HCT116 (cell line): ENCODE data around the gene CFAP161. TPM values are rescaled to one million over a fixed set of nuclear protein-coding genes. Genes with fewer than 3 reads are reported as not detected.

Source experiments
- ATAC-seq: fragments of 200-7000 bp; cut with Tn5 transposase; 2 replicates; pipeline ENCODE4 v1.9.1; 2020; ENCODE audit warnings: mild to moderate bottlenecking, moderate library complexity
- BruUV-seq: library from RNA; stranded (reverse); fragments of 400-500 nt; replicated peaks from 2 replicates; lab custom pipeline; 2021; lab: Mats Ljungman, UMichigan
- CTCF ChIA-PET: fragments of 300-600 bp; sonication (Branson Sonifier 250); formaldehyde crosslinking; loops from one replicate; lab custom pipeline; 2021; ENCODE audit warnings: antibody characterized with exemption; lab: Charles Lee
- POLR2A ChIA-PET: fragments of 300-600, 350-600 bp; sonication (Branson Sonifier 250); formaldehyde crosslinking; loops from one replicate; lab custom pipeline; 2021; ENCODE audit warnings: antibody characterized with exemption; lab: Charles Lee
- RAD21 ChIA-PET, 2 experiments: fragments of 300-600 bp; sonication (Branson Sonifier 250); formaldehyde crosslinking; loops; one replicate each; lab custom pipeline; 2023; ENCODE audit warnings: low total read pairs in 2 of 2; ENCODE audit not compliant: uncharacterized antibody in 2 of 2, unreplicated experiment in 2 of 2, low non-redundant PET in 1 of 2; lab: Charles Lee
- DNase-seq: peaks from one replicate; pipeline ENCODE4 v3.0.0-alpha.2; 2010; ENCODE audit warnings: low read depth, low spot score
- H2AFZ ChIP-seq: fragments of 200-600 bp; shearing (Covaris generic), sonication (generic); 2 replicates; pipeline ENCODE4 v1.6.1; 2017; ENCODE audit warnings: low read depth, mixed run types, mixed read lengths, antibody characterized with exemption, low read length; ENCODE audit not compliant: poor library complexity, severe bottlenecking
- H3K27ac ChIP-seq: 2 replicates; pipeline ENCODE4 v1.5.1; 2012; ENCODE audit warnings: low read depth, low read length
- H3K27me3 ChIP-seq: fragments of 200-600 bp; sonication (generic); 2 replicates; pipeline ENCODE4 v1.6.1; 2016; ENCODE audit warnings: mixed run types, low read length, mixed read lengths; ENCODE audit not compliant: insufficient read depth
- H3K36me3 ChIP-seq, 2 experiments: fragments of 200-500 bp in 1 of 2; fragments of 200-600 bp in 1 of 2; sonication (Bioruptor generic) in 1 of 2; sonication (generic) in 1 of 2; 2 replicates each; pipeline versions ENCODE4 v1.5.1 to v1.6.1; 2014 to 2016; ENCODE audit warnings: low read length in 2 of 2, inconsistent platforms in 1 of 2, mixed read lengths in 1 of 2, mixed run types in 1 of 2; ENCODE audit not compliant: insufficient read depth in 2 of 2, control insufficient read depth in 1 of 2
- H3K4me1 ChIP-seq, 2 experiments: fragments of 200-600 bp in 1 of 2; sonication (generic) in 1 of 2; 2 replicates each; pipeline versions ENCODE4 v1.5.1 to v1.6.1; 2012 to 2017; ENCODE audit warnings: low read length in 2 of 2, inconsistent platforms in 1 of 2, mild to moderate bottlenecking in 1 of 2, mixed read lengths in 1 of 2, mixed run types in 1 of 2, moderate library complexity in 1 of 2; ENCODE audit not compliant: insufficient read depth in 2 of 2, control insufficient read depth in 1 of 2
- H3K4me2 ChIP-seq: fragments of 200-600 bp; sonication (generic); 2 replicates; pipeline ENCODE4 v1.6.1; 2017; ENCODE audit warnings: mixed run types, low read length, mixed read lengths
- H3K4me3 ChIP-seq, 2 experiments: fragments of 200-600 bp in 1 of 2; sonication (generic) in 1 of 2; replicated peaks in 1 of 2; 2 replicates each; pipeline ENCODE4 v1.5.1; 2011 to 2016; ENCODE audit warnings: low read length in 2 of 2, control low read depth in 1 of 2, low read depth in 1 of 2, mild to moderate bottlenecking in 1 of 2, mixed read lengths in 1 of 2, mixed run types in 1 of 2
- H3K79me2 ChIP-seq: fragments of 200-600 bp; sonication (generic); 2 replicates; pipeline ENCODE4 v1.6.1; 2017; ENCODE audit warnings: mild to moderate bottlenecking, mixed run types, low read length, moderate library complexity, mixed read lengths; ENCODE audit not compliant: insufficient read depth
- H3K9ac ChIP-seq: fragments of 200-600 bp; sonication (generic); 2 replicates; pipeline ENCODE4 v1.6.1; 2016; ENCODE audit warnings: low read length, mixed read lengths
- H3K9me2 ChIP-seq: fragments of 200-600 bp; sonication (generic), shearing (Covaris generic); 2 replicates; pipeline ENCODE4 v1.6.1; 2017; ENCODE audit warnings: mixed run types, mild to moderate bottlenecking, moderate library complexity; ENCODE audit not compliant: insufficient read depth
- H3K9me3 ChIP-seq, 2 experiments: fragments of 200-500 bp in 1 of 2; fragments of 200-600 bp in 1 of 2; sonication (Bioruptor generic) in 1 of 2; sonication (generic) in 1 of 2; 2 replicates each; pipeline ENCODE4 v1.6.1; 2014 to 2017; ENCODE audit warnings: low read length in 2 of 2, mixed read lengths in 2 of 2, inconsistent platforms in 1 of 2, low read depth in 1 of 2, mild to moderate bottlenecking in 1 of 2, mixed run types in 1 of 2, moderate library complexity in 1 of 2; ENCODE audit not compliant: control insufficient read depth in 1 of 2, insufficient read depth in 1 of 2
- H4K20me1 ChIP-seq: fragments of 200-600 bp; sonication (generic), shearing (Covaris generic); 2 replicates; pipeline ENCODE4 v1.6.1; 2017; ENCODE audit warnings: mixed run types, mild to moderate bottlenecking, moderate library complexity; ENCODE audit not compliant: insufficient read depth
- ATF3 ChIP-seq: IDR thresholded peaks from 2 replicates; pipeline ENCODE4 v1.6.1; 2012
- CBX3 ChIP-seq: IDR thresholded peaks from 2 replicates; pipeline ENCODE4 v1.6.1; 2012; ENCODE audit warnings: low read depth
- CEBPB ChIP-seq: IDR thresholded peaks from 2 replicates; pipeline ENCODE4 v1.6.1; 2012; ENCODE audit warnings: low read depth
- ELF1 ChIP-seq: IDR thresholded peaks from 2 replicates; pipeline ENCODE4 v1.6.1; 2012; ENCODE audit warnings: low read depth, borderline replicate concordance
- EZH2 ChIP-seq: fragments of 200-600 bp; sonication (generic); IDR thresholded peaks from 2 replicates; pipeline ENCODE4 v1.6.1; 2017; ENCODE audit warnings: antibody characterized with exemption, mixed run types
- EZH2phosphoT487 ChIP-seq: fragments of 200-600 bp; IDR thresholded peaks from 2 replicates; pipeline ENCODE4 v1.6.1; 2018; ENCODE audit warnings: antibody characterized with exemption, borderline replicate concordance
- FOSL1 ChIP-seq: IDR thresholded peaks from 2 replicates; pipeline ENCODE4 v1.6.1; 2012; ENCODE audit warnings: low read depth
- MAX ChIP-seq: IDR thresholded peaks from 2 replicates; pipeline ENCODE4 v1.6.1; 2012
- POLR2A ChIP-seq: IDR thresholded peaks from 2 replicates; pipeline ENCODE4 v1.7.0; 2011; ENCODE audit warnings: borderline replicate concordance; ENCODE audit not compliant: insufficient read depth, insufficient read length; ENCODE audit errors: extremely low read depth
- TCF7L2 ChIP-seq: IDR thresholded peaks from 2 replicates; pipeline ENCODE4 v1.7.0; 2011; ENCODE audit warnings: borderline replicate concordance, inconsistent platforms; ENCODE audit not compliant: insufficient read depth, insufficient read length; ENCODE audit errors: extremely low read depth
- ZFX ChIP-seq: fragments of 450-650 bp; IDR thresholded peaks from 2 replicates; pipeline ENCODE4 v1.6.1; 2017
- intact Hi-C: fragments of 100-400 bp; cut with micrococcal nuclease; formaldehyde crosslinking; loops from 2 replicates; pipeline ENCODE4 v1.10.0; 2022
- total RNA-seq: library from RNA; stranded (reverse); gene quantifications from one replicate; pipeline ENCODE4 v1.2.1, GENCODE V29; 2021; ENCODE audit not compliant: unreplicated experiment
- TF ChIP-seq, protein P1 (sequence below): IDR thresholded peaks from 2 replicates; pipeline ENCODE4 v1.6.1; 2012; ENCODE audit warnings: low read depth
- TF ChIP-seq, protein P2 (sequence below), 3 experiments: fragments of 200-600 bp in 1 of 3; sonication (generic) in 1 of 3; IDR thresholded peaks in 2 of 3; conservative IDR thresholded peaks in 1 of 3; 2 replicates each; pipeline ENCODE4 v1.5.1; 2012 to 2017; ENCODE audit warnings: low read depth in 2 of 3, low read length in 2 of 3, antibody characterized with exemption in 1 of 3, borderline replicate concordance in 1 of 3, control low read depth in 1 of 3, mild to moderate bottlenecking in 1 of 3, mixed read lengths in 1 of 3, mixed run types in 1 of 3, moderate library complexity in 1 of 3; ENCODE audit not compliant: insufficient read depth in 1 of 3

CFAP161 gene
- total RNA-seq, 1 experiment from 2014 or later, result 0.15 TPM

- Histone ChIP-seq H3K4me2 (no peak overlapping the region), H3K9me3 (no peaks in the 10 kb centered on the region), H3K36me3 (no peaks in the 10 kb centered on the region), H4K20me1 (no peaks in the 10 kb centered on the region), H3K9me2 (no peaks in the 10 kb centered on the region), H3K4me1 (peaks cover 3 to 5% of the 10 kb centered on the region in 2 experiments; a peak in 2 of 4 replicates), H2AFZ (no peak overlapping the region), H3K27me3 (peaks cover 25% of the 10 kb centered on the region), H3K4me3 (no peak overlapping the region), H3K9ac (no peak overlapping the region), H3K79me2 (no peaks in the 10 kb centered on the region), H3K27ac (no peak overlapping the region)
- RAD21 ChIA-PET, result interaction anchor here (0.7 to 1.9 kb wide), 4 partner anchors 128 to 158 kb away, joined by 3 to 12 read pairs (median 6); no protein-coding TSS in a partner anchor
- TF ChIP-seq CEBPB, result no peak
- TF ChIP-seq ELF1, result no peak
- no peak for TF ChIP-seq EZH2phosphoT487
- TF ChIP-seq POLR2A, result no peak
- no peak for TF ChIP-seq ZFX
- TF ChIP-seq, protein P1, sequence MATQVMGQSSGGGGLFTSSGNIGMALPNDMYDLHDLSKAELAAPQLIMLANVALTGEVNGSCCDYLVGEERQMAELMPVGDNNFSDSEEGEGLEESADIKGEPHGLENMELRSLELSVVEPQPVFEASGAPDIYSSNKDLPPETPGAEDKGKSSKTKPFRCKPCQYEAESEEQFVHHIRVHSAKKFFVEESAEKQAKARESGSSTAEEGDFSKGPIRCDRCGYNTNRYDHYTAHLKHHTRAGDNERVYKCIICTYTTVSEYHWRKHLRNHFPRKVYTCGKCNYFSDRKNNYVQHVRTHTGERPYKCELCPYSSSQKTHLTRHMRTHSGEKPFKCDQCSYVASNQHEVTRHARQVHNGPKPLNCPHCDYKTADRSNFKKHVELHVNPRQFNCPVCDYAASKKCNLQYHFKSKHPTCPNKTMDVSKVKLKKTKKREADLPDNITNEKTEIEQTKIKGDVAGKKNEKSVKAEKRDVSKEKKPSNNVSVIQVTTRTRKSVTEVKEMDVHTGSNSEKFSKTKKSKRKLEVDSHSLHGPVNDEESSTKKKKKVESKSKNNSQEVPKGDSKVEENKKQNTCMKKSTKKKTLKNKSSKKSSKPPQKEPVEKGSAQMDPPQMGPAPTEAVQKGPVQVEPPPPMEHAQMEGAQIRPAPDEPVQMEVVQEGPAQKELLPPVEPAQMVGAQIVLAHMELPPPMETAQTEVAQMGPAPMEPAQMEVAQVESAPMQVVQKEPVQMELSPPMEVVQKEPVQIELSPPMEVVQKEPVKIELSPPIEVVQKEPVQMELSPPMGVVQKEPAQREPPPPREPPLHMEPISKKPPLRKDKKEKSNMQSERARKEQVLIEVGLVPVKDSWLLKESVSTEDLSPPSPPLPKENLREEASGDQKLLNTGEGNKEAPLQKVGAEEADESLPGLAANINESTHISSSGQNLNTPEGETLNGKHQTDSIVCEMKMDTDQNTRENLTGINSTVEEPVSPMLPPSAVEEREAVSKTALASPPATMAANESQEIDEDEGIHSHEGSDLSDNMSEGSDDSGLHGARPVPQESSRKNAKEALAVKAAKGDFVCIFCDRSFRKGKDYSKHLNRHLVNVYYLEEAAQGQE, result no peak
- TF ChIP-seq TCF7L2, result no peak
- TF ChIP-seq, protein P2, sequence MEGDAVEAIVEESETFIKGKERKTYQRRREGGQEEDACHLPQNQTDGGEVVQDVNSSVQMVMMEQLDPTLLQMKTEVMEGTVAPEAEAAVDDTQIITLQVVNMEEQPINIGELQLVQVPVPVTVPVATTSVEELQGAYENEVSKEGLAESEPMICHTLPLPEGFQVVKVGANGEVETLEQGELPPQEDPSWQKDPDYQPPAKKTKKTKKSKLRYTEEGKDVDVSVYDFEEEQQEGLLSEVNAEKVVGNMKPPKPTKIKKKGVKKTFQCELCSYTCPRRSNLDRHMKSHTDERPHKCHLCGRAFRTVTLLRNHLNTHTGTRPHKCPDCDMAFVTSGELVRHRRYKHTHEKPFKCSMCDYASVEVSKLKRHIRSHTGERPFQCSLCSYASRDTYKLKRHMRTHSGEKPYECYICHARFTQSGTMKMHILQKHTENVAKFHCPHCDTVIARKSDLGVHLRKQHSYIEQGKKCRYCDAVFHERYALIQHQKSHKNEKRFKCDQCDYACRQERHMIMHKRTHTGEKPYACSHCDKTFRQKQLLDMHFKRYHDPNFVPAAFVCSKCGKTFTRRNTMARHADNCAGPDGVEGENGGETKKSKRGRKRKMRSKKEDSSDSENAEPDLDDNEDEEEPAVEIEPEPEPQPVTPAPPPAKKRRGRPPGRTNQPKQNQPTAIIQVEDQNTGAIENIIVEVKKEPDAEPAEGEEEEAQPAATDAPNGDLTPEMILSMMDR (IDR thresholded peaks at IDR 0.05 in 2 of 3, conservative IDR thresholded peaks at IDR 0.05 in 1 of 3; ENCODE audit: borderline replicate concordance in 1 of 3, insufficient read depth in 1 of 3, low read depth in 2 of 3, low read length in 2 of 3), result no peak
- no peak for TF ChIP-seq ATF3
- TF ChIP-seq CBX3, result no peak
- no peak for TF ChIP-seq MAX
- TF ChIP-seq FOSL1, result no peak
- TF ChIP-seq EZH2, result no peak
- DNase-seq, result no peak
- CTCF ChIA-PET, result interaction anchor here (1.0 to 8.3 kb wide), 9 partner anchors 9 to 293 kb away, joined by 3 to 175 read pairs (median 4); no protein-coding TSS in a partner anchor
- BruUV-seq, result no TSS peak
- ATAC-seq, result no peak
- intact Hi-C loops, result loop anchor here (5.0 kb wide), 2 partner anchors 111 to 651 kb away; no protein-coding TSS in a partner anchor
- POLR2A ChIA-PET, result no interaction called here
Observed at GRCh38 chr15:81107889-81108288, 26.2 kb upstream of the CFAP161 start.
